Nucleus accumbens (tissue), 56 donors: Measurements from ENCODE around the gene CRYBG3.
"Not testable (repeated sequence)": the region's sequence is repeated elsewhere in the genome, so short reads cannot be mapped to it uniquely, and the experiment has no call there.

Source experiments
- DNase-seq, 56 donors: peaks; one replicate each; lab custom pipeline; 2025; lab: John Stamatoyannopoulos, UW

CRYBG3 gene

GRCh38 chr3:97892852-97893251 is 71.0 kb downstream of the CRYBG3 start:
- no peak for DNase-seq

- DNase-seq: no peak
These were observed 73.4 kb downstream of the CRYBG3 start for GRCh38 chr3:97895216-97895615.

GRCh38 chr3:97896129-97896528 is 74.3 kb downstream of the CRYBG3 start:
- DNase-seq: no peak

- no peak for DNase-seq
These were observed 74.7 kb downstream of the CRYBG3 start for GRCh38 chr3:97896547-97896946.

GRCh38 chr3:97899331-97899730 is 77.5 kb downstream of the CRYBG3 start:
- DNase-seq: no peak

GRCh38 chr3:97901313-97902248 is 79.8 kb downstream of the CRYBG3 start:
- DNase-seq: no peak

GRCh38 chr3:97909830-97910229 is 88.0 kb downstream of the CRYBG3 start:
- DNase-seq: not testable (repeated sequence)

GRCh38 chr3:97910236-97910831 is 88.5 kb downstream of the CRYBG3 start:
- not testable (repeated sequence) for DNase-seq

GRCh38 chr3:97910931-97911351 is 89.1 kb downstream of the CRYBG3 start:
- DNase-seq: no peak

- DNase-seq: no peak
These were observed 89.6 kb downstream of the CRYBG3 start for GRCh38 chr3:97911459-97911858.

- DNase-seq: no peak
These were observed 92.6 kb downstream of the CRYBG3 start for GRCh38 chr3:97914388-97914787.

GRCh38 chr3:97916576-97916975 is 94.8 kb downstream of the CRYBG3 start:
- no peak for DNase-seq

GRCh38 chr3:97917813-97918536 is 96.2 kb downstream of the CRYBG3 start:
- DNase-seq: no peak

GRCh38 chr3:97927704-97928103 is 105.9 kb downstream of the CRYBG3 start:
- no peak for DNase-seq

GRCh38 chr3:97928986-97929385 is 107.2 kb downstream of the CRYBG3 start:
- DNase-seq: no peak

GRCh38 chr3:97930018-97930417 is 108.2 kb downstream of the CRYBG3 start:
- no peak for DNase-seq

- peak in 2 of 56 donors; percentile 13 to 45 for DNase-seq
These were observed 109.4 kb downstream of the CRYBG3 start for GRCh38 chr3:97931218-97931617.

GRCh38 chr3:97932387-97932801 is 110.6 kb downstream of the CRYBG3 start:
- no peak for DNase-seq

GRCh38 chr3:97934980-97935695 is 113.3 kb downstream of the CRYBG3 start:
- no peak for DNase-seq

- DNase-seq: no peak
These were observed 114.0 kb downstream of the CRYBG3 start for GRCh38 chr3:97935842-97936241.
